NB4 (cell line): Measurements from ENCODE around the gene DPYSL4.

Source experiments
- MYC ChIP-seq: IDR thresholded peaks from 2 replicates; pipeline ENCODE4 v1.6.1; 2011; ENCODE audit warnings: low read depth, low read length
- TF ChIP-seq, protein P1 (sequence below): IDR thresholded peaks from one replicate; pipeline ENCODE4 v1.5.1; 2012; ENCODE audit warnings: low read depth, low read length

GRCh38 chr10:132146941-132147915 lies 39.5 kb upstream of the DPYSL4 start:
- TF ChIP-seq, protein P1, sequence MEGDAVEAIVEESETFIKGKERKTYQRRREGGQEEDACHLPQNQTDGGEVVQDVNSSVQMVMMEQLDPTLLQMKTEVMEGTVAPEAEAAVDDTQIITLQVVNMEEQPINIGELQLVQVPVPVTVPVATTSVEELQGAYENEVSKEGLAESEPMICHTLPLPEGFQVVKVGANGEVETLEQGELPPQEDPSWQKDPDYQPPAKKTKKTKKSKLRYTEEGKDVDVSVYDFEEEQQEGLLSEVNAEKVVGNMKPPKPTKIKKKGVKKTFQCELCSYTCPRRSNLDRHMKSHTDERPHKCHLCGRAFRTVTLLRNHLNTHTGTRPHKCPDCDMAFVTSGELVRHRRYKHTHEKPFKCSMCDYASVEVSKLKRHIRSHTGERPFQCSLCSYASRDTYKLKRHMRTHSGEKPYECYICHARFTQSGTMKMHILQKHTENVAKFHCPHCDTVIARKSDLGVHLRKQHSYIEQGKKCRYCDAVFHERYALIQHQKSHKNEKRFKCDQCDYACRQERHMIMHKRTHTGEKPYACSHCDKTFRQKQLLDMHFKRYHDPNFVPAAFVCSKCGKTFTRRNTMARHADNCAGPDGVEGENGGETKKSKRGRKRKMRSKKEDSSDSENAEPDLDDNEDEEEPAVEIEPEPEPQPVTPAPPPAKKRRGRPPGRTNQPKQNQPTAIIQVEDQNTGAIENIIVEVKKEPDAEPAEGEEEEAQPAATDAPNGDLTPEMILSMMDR, result no peak
- no peak for TF ChIP-seq MYC
